ENCODE measurements around the gene ZBTB46. TPM values are rescaled to one million over a fixed set of nuclear protein-coding genes. Genes with fewer than 3 reads are reported as not detected.

The ZBTB46 gene
- total RNA-seq, 1 experiment from 2014 or later = 3.6 TPM

DNA sequence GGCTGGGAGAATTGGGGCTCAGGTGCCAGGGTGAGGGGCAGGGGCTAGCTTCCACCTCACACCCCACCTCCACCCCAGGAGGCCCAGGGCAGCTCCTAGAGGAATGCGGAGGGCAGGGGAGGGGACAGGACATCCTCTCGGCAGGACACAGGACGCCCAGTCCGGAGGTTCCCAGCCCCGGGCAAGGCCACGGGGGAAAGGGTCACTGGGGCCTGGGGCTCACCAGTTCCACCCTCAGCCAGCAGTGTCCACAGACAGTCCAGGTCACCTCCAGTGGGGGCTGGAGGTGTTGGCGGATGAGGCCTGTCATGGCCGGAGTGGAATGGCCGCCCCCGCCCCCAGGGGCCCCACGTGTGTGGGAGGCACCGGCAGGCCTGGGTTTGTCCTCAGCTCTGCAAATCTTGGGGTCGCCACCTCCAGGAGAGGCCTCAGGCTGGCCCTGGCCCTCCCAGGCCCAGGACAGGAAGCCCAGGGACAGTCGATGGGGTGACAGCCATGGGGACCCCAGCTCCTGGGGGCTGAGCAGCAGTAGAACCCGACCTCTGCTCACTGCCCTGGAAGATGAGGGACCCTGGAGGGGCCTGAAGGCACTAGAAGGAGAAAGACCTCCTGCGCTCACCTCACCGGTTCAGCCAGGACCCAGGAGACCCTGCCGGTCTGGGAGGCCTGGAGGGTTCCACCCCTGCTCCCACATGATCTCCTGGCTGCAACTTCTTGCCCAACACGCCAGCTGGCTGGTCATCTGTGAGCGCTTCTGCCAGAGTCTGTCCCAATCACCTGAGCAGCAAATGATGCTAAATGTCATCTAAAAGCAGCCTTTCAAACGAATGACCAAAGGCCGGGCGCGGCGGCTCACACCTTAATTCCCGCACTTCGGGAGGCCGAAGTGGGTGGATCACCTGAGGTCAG is 17.2 kb upstream of the ZBTB46 start:
- no peak overlapping the region for H3K27ac ChIP-seq
- H3K36me3 ChIP-seq (ENCODE audit: low read depth) = no peaks in the 10 kb centered on the region
- H3K27me3 ChIP-seq (ENCODE audit: insufficient read depth, low read depth) = no peaks in the 10 kb centered on the region
- TF ChIP-seq, protein P1, sequence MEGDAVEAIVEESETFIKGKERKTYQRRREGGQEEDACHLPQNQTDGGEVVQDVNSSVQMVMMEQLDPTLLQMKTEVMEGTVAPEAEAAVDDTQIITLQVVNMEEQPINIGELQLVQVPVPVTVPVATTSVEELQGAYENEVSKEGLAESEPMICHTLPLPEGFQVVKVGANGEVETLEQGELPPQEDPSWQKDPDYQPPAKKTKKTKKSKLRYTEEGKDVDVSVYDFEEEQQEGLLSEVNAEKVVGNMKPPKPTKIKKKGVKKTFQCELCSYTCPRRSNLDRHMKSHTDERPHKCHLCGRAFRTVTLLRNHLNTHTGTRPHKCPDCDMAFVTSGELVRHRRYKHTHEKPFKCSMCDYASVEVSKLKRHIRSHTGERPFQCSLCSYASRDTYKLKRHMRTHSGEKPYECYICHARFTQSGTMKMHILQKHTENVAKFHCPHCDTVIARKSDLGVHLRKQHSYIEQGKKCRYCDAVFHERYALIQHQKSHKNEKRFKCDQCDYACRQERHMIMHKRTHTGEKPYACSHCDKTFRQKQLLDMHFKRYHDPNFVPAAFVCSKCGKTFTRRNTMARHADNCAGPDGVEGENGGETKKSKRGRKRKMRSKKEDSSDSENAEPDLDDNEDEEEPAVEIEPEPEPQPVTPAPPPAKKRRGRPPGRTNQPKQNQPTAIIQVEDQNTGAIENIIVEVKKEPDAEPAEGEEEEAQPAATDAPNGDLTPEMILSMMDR (conservative IDR thresholded peaks at IDR 0.05) = no peak
- no peak for TF ChIP-seq EZH2 (IDR thresholded peaks at IDR 0.05; ENCODE audit: low read depth)
- BruUV-seq (replicated peaks) = no TSS peak
- ChIA-PET POLR2A (ENCODE audit: unreplicated experiment) (no interaction called here), CTCF (no interaction called here)
- intact Hi-C loops (cut with micrococcal nuclease; ENCODE audit: unreplicated experiment) = no loop called here
- DNase-seq = peak in 1 of 2 experiments; percentile 31
- H3F3A ChIP-seq (ENCODE audit: insufficient read depth, low read depth) = peaks cover 30% of the 10 kb centered on the region; the same call in 1 of the 2 replicates
- H3K79me2 ChIP-seq (ENCODE audit: low read depth) = no peaks in the 10 kb centered on the region
- peak overlapping the region; percentile 77 for H3K4me2 ChIP-seq
- H4K20me1 ChIP-seq (ENCODE audit: insufficient read depth) = no peaks in the 10 kb centered on the region
- H2AFZ ChIP-seq = no peak overlapping the region
- no peaks in the 10 kb centered on the region for H3K9me3 ChIP-seq (ENCODE audit: insufficient read depth, low read depth)
- peaks cover 31% of the 10 kb centered on the region for H3K4me1 ChIP-seq (replicated peaks; ENCODE audit: insufficient read depth)
- H3K4me3 ChIP-seq = peak overlapping the region; percentile 55; the same call in 1 of the 2 replicates
- no peaks in the 10 kb centered on the region for H3K9me2 ChIP-seq (ENCODE audit: insufficient read depth)

DNA sequence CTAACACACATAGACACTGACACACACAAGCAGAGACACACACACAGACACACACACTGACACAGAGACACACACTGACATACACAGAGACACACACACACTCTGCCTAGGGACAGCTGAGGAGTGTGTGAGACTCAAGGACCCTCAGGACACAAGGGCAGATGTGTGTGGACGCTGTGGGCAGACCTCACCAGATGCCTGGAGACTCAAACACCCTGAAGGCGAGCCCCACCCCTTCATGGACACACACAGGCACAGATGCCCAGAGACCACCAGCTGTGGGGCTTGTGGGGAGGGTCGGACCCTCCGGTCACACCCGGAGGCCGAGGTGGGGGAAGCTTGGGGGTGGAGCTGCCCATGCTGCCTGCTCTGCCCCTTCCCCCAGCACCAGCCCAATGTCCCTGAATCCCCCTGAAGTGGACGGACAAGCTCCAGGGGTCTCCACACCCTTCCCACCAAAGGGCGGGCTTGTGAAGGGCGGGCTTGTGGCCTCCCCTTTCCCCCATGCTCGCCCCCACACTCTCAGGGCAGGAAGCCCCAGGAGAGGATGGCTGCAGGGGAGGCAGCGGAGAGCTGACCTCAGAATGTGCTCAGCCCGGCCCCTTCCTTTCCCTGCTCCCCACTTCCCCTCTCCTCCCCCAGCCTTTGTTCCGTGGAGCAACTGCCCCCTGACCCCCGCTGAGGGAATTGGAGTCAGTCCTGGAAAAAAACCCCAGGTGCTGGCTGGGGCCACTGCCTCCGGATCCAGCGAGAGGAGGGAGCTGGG is 16.4 kb upstream of the ZBTB46 start:
- intact Hi-C loops (cut with micrococcal nuclease; ENCODE audit: unreplicated experiment) = no loop called here
- Histone ChIP-seq H4K20me1 (ENCODE audit: insufficient read depth) (no peaks in the 10 kb centered on the region), H3K4me2 (peak overlapping the region; percentile 77), H3K9me2 (ENCODE audit: insufficient read depth) (no peaks in the 10 kb centered on the region), H3K27ac (no peak overlapping the region), H3K27me3 (ENCODE audit: insufficient read depth, low read depth) (peaks cover 5% of the 10 kb centered on the region; the same call in 1 of the 2 replicates), H3K4me3 (peak overlapping the region; percentile 55; the same call in 1 of the 2 replicates), H2AFZ (no peak overlapping the region), H3F3A (ENCODE audit: insufficient read depth, low read depth) (peaks cover 25% of the 10 kb centered on the region; the same call in 1 of the 2 replicates), H3K4me1 (replicated peaks; ENCODE audit: insufficient read depth) (peaks cover 31% of the 10 kb centered on the region), H3K36me3 (ENCODE audit: low read depth) (no peaks in the 10 kb centered on the region), H3K79me2 (ENCODE audit: low read depth) (no peaks in the 10 kb centered on the region), H3K9me3 (ENCODE audit: insufficient read depth, low read depth) (no peaks in the 10 kb centered on the region)
- TF ChIP-seq, protein P1 (conservative IDR thresholded peaks at IDR 0.05) = no peak
- TF ChIP-seq EZH2 (IDR thresholded peaks at IDR 0.05; ENCODE audit: low read depth) = no peak
- no peak for DNase-seq
- CTCF ChIA-PET = no interaction called here
- no TSS peak for BruUV-seq (replicated peaks)
- POLR2A ChIA-PET (ENCODE audit: unreplicated experiment) = no interaction called here

DNA sequence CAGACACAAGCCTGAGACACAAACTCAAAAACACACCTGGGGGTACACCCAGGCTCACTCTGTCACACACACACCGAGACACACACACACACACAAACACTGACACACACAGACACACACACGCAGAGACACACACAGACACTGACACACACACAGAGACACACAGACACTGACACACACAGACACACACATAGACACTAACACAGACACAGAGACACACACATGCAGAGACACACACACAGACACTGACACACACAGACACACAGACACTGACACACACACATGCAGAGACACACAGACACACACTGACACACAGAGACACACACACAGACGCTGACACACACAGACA is 15.8 kb upstream of the ZBTB46 start:
- H3K79me2 ChIP-seq (ENCODE audit: low read depth) = no peaks in the 10 kb centered on the region
- no peak overlapping the region for H2AFZ ChIP-seq
- peak in 1 of 2 experiments; percentile 16 for DNase-seq
- no peaks in the 10 kb centered on the region for H3K9me2 ChIP-seq (ENCODE audit: insufficient read depth)
- ChIA-PET CTCF (interaction anchor here (0.5 kb wide), 1 partner anchor 40 kb away, joined by 7 read pairs; no protein-coding TSS in a partner anchor), POLR2A (ENCODE audit: unreplicated experiment) (interaction anchor here (0.5 to 0.7 kb wide), 2 partner anchors 9 to 12 kb away, joined by 3 read pairs; no protein-coding TSS in a partner anchor)
- TF ChIP-seq EZH2 (IDR thresholded peaks at IDR 0.05; ENCODE audit: low read depth) = no peak
- TF ChIP-seq, protein P1 (conservative IDR thresholded peaks at IDR 0.05) = no peak
- BruUV-seq (replicated peaks) = no TSS peak
- intact Hi-C loops (cut with micrococcal nuclease; ENCODE audit: unreplicated experiment) = no loop called here
- no peaks in the 10 kb centered on the region for H3K36me3 ChIP-seq (ENCODE audit: low read depth)
- H3K4me3 ChIP-seq = no peak overlapping the region
- H3F3A ChIP-seq (ENCODE audit: insufficient read depth, low read depth) = peaks cover 21% of the 10 kb centered on the region; the same call in 1 of the 2 replicates
- H3K4me2 ChIP-seq = peak overlapping the region; percentile 77
- H3K4me1 ChIP-seq (replicated peaks; ENCODE audit: insufficient read depth) = peaks cover 31% of the 10 kb centered on the region
- H3K27me3 ChIP-seq (ENCODE audit: insufficient read depth, low read depth) = peaks cover 5% of the 10 kb centered on the region; the same call in 1 of the 2 replicates
- H4K20me1 ChIP-seq (ENCODE audit: insufficient read depth) = 0 out of 2 replicates have a peak, but pooled peaks cover 3% of the 10 kb centered on the region
- no peak overlapping the region for H3K27ac ChIP-seq
- H3K9me3 ChIP-seq (ENCODE audit: insufficient read depth, low read depth) = no peaks in the 10 kb centered on the region
